Caco-2 (cell line): Measurements from ENCODE around the gene ECE1. TPM values are rescaled to one million over a fixed set of nuclear protein-coding genes. Genes with fewer than 3 reads are reported as not detected.
A peak's percentile ranks its signal among the peaks of the same experiment; 100 is the strongest.

Experiments used
- BruUV-seq: library from RNA; stranded (reverse); fragments of 400-500 nt; replicated peaks from 2 replicates; lab custom pipeline; 2021; lab: Mats Ljungman, UMichigan
- CTCF ChIA-PET: fragments of 300-600 bp; sonication (Branson Sonifier 250); formaldehyde crosslinking; loops from one replicate; lab custom pipeline; 2022; ENCODE audit warnings: antibody characterized with exemption; lab: Charles Lee
- POLR2A ChIA-PET: fragments of 300-600 bp; sonication (Branson Sonifier 250); formaldehyde crosslinking; loops from one replicate; lab custom pipeline; 2022; ENCODE audit warnings: antibody characterized with exemption; lab: Charles Lee
- DNase-seq, 2 experiments: peaks; one replicate each; pipeline versions ENCODE4 v3.0.0 to v3.0.0-alpha.2; 2020 to 2022
- H3K27me3 ChIP-seq: replicated peaks from 2 replicates; pipeline ENCODE4 v1.6.0; 2011; ENCODE audit warnings: low read length; ENCODE audit not compliant: control insufficient read depth, insufficient read depth
- H3K36me3 ChIP-seq: 2 replicates; pipeline ENCODE4 v1.5.1; 2011; ENCODE audit warnings: low read length; ENCODE audit not compliant: control insufficient read depth, insufficient read depth
- H3K4me1 ChIP-seq: fragments of 250-450 bp; sonication (Bioruptor Pico); 2 replicates; pipeline ENCODE4 v1.5.1; 2020; ENCODE audit warnings: mild to moderate bottlenecking
- H3K4me3 ChIP-seq: 2 replicates; pipeline ENCODE4 v1.5.1; 2011; ENCODE audit warnings: low read depth, mild to moderate bottlenecking, control low read depth, low read length
- H3K9me3 ChIP-seq: fragments of 250-450 bp; sonication (Bioruptor Pico); 2 replicates; pipeline ENCODE4 v1.5.1; 2020; ENCODE audit warnings: mild to moderate bottlenecking, moderate library complexity
- H3K27ac Mint-ChIP-seq: one replicate; pipeline ENCODE4 v1.8.0; 2022; ENCODE audit warnings: mixed read lengths; ENCODE audit not compliant: unreplicated experiment
- H3K27me3 Mint-ChIP-seq: one replicate; pipeline ENCODE4 v1.8.0; 2022; ENCODE audit warnings: mixed read lengths; ENCODE audit not compliant: insufficient read depth, unreplicated experiment
- H3K36me3 Mint-ChIP-seq: one replicate; pipeline ENCODE4 v1.8.0; 2022; ENCODE audit warnings: mild to moderate bottlenecking, mixed read lengths; ENCODE audit not compliant: insufficient read depth, unreplicated experiment
- H3K4me1 Mint-ChIP-seq: one replicate; pipeline ENCODE4 v1.8.0; 2022; ENCODE audit warnings: low read depth, mixed read lengths; ENCODE audit not compliant: unreplicated experiment
- H3K4me3 Mint-ChIP-seq: one replicate; pipeline ENCODE4 v1.8.0; 2022; ENCODE audit warnings: mild to moderate bottlenecking, moderate library complexity, mixed read lengths; ENCODE audit not compliant: unreplicated experiment
- H3K9me3 Mint-ChIP-seq: one replicate; pipeline ENCODE4 v1.8.0; 2022; ENCODE audit warnings: mixed read lengths; ENCODE audit not compliant: unreplicated experiment
- intact Hi-C: fragments of 100-400 bp; cut with micrococcal nuclease; formaldehyde crosslinking; loops from one replicate; pipeline ENCODE4 v1.10.0; 2022; ENCODE audit not compliant: unreplicated experiment
- total RNA-seq: library from RNA; stranded (reverse); gene quantifications from 2 replicates; pipeline ENCODE4 v1.2.3, GENCODE V29; 2022
- TF ChIP-seq, protein P1 (sequence below), 2 experiments: fragments of 200-600 bp in 1 of 2; IDR thresholded peaks; 1 replicate in 1 of 2; 2 replicates in 1 of 2; pipeline versions ENCODE4 v1.5.1 to v1.8.0; 2011 to 2022; ENCODE audit warnings: antibody characterized with exemption in 1 of 2, control low read depth in 1 of 2, inconsistent platforms in 1 of 2, low read depth in 1 of 2, low read length in 1 of 2, mild to moderate bottlenecking in 1 of 2, moderate library complexity in 1 of 2; ENCODE audit not compliant: insufficient read depth in 1 of 2, severe bottlenecking in 1 of 2, unreplicated experiment in 1 of 2

Gene ECE1
- total RNA-seq, 1 experiment from 2014 or later: 50.2 TPM

DNA sequence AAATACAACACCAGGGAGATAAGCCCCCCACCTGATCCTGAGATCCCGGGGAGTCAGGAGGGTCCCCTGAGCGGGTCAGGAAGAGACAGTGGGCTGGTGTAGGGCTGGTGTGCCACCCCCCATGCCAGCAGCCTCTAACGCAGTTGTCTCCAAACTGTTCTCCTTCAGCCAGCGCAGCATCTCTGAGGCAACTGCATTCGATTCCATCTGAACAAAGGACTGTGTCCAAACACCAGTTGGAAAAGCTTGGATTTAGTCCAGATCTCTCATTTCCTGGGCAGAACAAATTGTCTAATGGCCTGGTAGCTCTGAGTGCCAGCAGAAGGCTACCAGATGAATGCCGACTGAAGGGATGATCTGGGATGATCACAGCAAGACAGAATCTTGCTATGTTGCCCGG, 69.4 kb downstream of the ECE1 start:
- H3K4me3 ChIP-seq: no peak overlapping the region
- POLR2A ChIA-PET: no interaction called here
- CTCF ChIA-PET: no interaction called here
- Mint-ChIP-seq H3K4me3 (no peak overlapping the region), H3K27ac (no peak overlapping the region), H3K36me3 (peaks cover 15% of the 10 kb centered on the region), H3K27me3 (no peaks in the 10 kb centered on the region), H3K9me3 (no peaks in the 10 kb centered on the region), H3K4me1 (peaks cover 3% of the 10 kb centered on the region)
- no peak for DNase-seq
- H3K4me1 ChIP-seq: no peaks in the 10 kb centered on the region
- TF ChIP-seq, protein P1, sequence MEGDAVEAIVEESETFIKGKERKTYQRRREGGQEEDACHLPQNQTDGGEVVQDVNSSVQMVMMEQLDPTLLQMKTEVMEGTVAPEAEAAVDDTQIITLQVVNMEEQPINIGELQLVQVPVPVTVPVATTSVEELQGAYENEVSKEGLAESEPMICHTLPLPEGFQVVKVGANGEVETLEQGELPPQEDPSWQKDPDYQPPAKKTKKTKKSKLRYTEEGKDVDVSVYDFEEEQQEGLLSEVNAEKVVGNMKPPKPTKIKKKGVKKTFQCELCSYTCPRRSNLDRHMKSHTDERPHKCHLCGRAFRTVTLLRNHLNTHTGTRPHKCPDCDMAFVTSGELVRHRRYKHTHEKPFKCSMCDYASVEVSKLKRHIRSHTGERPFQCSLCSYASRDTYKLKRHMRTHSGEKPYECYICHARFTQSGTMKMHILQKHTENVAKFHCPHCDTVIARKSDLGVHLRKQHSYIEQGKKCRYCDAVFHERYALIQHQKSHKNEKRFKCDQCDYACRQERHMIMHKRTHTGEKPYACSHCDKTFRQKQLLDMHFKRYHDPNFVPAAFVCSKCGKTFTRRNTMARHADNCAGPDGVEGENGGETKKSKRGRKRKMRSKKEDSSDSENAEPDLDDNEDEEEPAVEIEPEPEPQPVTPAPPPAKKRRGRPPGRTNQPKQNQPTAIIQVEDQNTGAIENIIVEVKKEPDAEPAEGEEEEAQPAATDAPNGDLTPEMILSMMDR (IDR thresholded peaks at IDR 0.05; ENCODE audit: insufficient read depth in 1 of 2, low read depth in 1 of 2, low read length in 1 of 2, severe bottlenecking in 1 of 2, unreplicated experiment in 1 of 2): no peak
- H3K27me3 ChIP-seq: no peaks in the 10 kb centered on the region
- intact Hi-C loops: no loop called here
- no TSS peak for BruUV-seq
- no peaks in the 10 kb centered on the region; the same call in 1 of the 2 replicates for H3K36me3 ChIP-seq
- H3K9me3 ChIP-seq: no peaks in the 10 kb centered on the region

GRCh38 chr1:21219674-21220073, 70.6 kb downstream of the ECE1 start:
- H3K4me3 Mint-ChIP-seq: no peak overlapping the region
- no peaks in the 10 kb centered on the region for H3K9me3 ChIP-seq
- H3K36me3 ChIP-seq: no peaks in the 10 kb centered on the region
- peaks cover 11% of the 10 kb centered on the region for H3K36me3 Mint-ChIP-seq
- ChIA-PET CTCF (no interaction called here), POLR2A (no interaction called here)
- H3K4me3 ChIP-seq: no peak overlapping the region
- no peaks in the 10 kb centered on the region for H3K27me3 ChIP-seq
- no peak for DNase-seq
- H3K9me3 Mint-ChIP-seq: no peaks in the 10 kb centered on the region
- BruUV-seq: no TSS peak
- H3K27ac Mint-ChIP-seq: no peak overlapping the region
- no peaks in the 10 kb centered on the region for H3K27me3 Mint-ChIP-seq
- H3K4me1 ChIP-seq: no peaks in the 10 kb centered on the region
- intact Hi-C loops: loop anchor here (5.0 kb wide), 1 partner anchor 148 kb away; no protein-coding TSS in a partner anchor
- TF ChIP-seq, protein P1 (IDR thresholded peaks at IDR 0.05; ENCODE audit: insufficient read depth in 1 of 2, low read depth in 1 of 2, low read length in 1 of 2, severe bottlenecking in 1 of 2, unreplicated experiment in 1 of 2): no peak
- peaks cover 6% of the 10 kb centered on the region for H3K4me1 Mint-ChIP-seq

- no peaks in the 10 kb centered on the region for H3K9me3 Mint-ChIP-seq
- TF ChIP-seq, protein P1 (IDR thresholded peaks at IDR 0.05; ENCODE audit: insufficient read depth in 1 of 2, low read depth in 1 of 2, low read length in 1 of 2, severe bottlenecking in 1 of 2, unreplicated experiment in 1 of 2): peak; percentile 30 to 32
- H3K36me3 ChIP-seq: no peaks in the 10 kb centered on the region
- no peak overlapping the region for H3K4me3 ChIP-seq
- no TSS peak for BruUV-seq
- H3K27ac Mint-ChIP-seq: no peak overlapping the region
- peaks cover 6% of the 10 kb centered on the region for H3K4me1 Mint-ChIP-seq
- intact Hi-C loops: loop anchor here (5.0 kb wide), 1 partner anchor 149 kb away; no protein-coding TSS in a partner anchor
- H3K4me1 ChIP-seq: no peaks in the 10 kb centered on the region
- CTCF ChIA-PET: interaction anchor here (0.6 to 1.3 kb wide), 5 partner anchors 34 to 220 kb away, joined by 3 to 7 read pairs (median 3); no protein-coding TSS in a partner anchor
- H3K27me3 Mint-ChIP-seq: no peaks in the 10 kb centered on the region
- peak in 1 of 2 experiments; percentile 36 for DNase-seq
- H3K4me3 Mint-ChIP-seq: no peak overlapping the region
- H3K9me3 ChIP-seq: no peaks in the 10 kb centered on the region
- POLR2A ChIA-PET: interaction anchor here (0.7 kb wide), 1 partner anchor 467 kb away, joined by 3 read pairs; no protein-coding TSS in a partner anchor
- H3K36me3 Mint-ChIP-seq: peaks cover 5% of the 10 kb centered on the region
- no peaks in the 10 kb centered on the region for H3K27me3 ChIP-seq
Measured at GRCh38 chr1:21217812-21218596, 72.3 kb downstream of the ECE1 start.
